Rectal smooth muscle tissue (tissue), 1 donor: ENCODE results near the gene PIK3AP1.
"Not testable (repeated sequence)": the region's sequence is repeated elsewhere in the genome, so short reads cannot be mapped to it uniquely, and the experiment has no call there.

Experiments used
- H3K27ac ChIP-seq: one replicate; pipeline ENCODE4 v1.7.0; 2013; ENCODE audit warnings: low read depth, low read length, inconsistent platforms
- H3K27me3 ChIP-seq: one replicate; pipeline ENCODE4 v1.7.0; 2013; ENCODE audit warnings: low read length; ENCODE audit not compliant: control insufficient read depth, insufficient read depth
- H3K36me3 ChIP-seq: one replicate; pipeline ENCODE4 v1.7.0; 2013; ENCODE audit warnings: low read length; ENCODE audit not compliant: control insufficient read depth, insufficient read depth
- H3K4me1 ChIP-seq: one replicate; pipeline ENCODE4 v1.7.0; 2013; ENCODE audit warnings: low read length; ENCODE audit not compliant: control insufficient read depth, insufficient read depth
- H3K4me3 ChIP-seq: one replicate; pipeline ENCODE4 v1.7.0; 2013; ENCODE audit warnings: low read length
- H3K9ac ChIP-seq: one replicate; pipeline ENCODE4 v1.7.0; 2013; ENCODE audit warnings: low read length

PIK3AP1 gene

DNA sequence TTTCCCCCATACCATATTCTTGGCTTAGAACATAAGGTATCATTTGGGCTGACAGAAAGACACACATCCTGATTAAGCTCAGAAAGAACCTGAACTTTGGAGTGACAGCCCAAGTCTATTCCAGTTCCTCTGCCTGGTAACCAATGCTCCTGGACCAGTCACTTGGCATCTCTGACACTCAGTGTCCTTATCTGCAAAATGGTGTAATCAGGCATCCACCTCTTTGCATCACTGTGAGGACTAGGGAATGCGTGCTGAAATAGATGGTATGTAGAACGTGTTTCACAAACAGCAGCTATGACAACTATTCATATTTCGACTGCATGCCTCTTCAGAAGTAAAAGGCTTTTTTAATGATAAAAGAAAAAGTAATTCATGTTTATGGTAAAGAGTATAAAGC, 26.2 kb upstream of the PIK3AP1 start:
- Histone ChIP-seq H3K27ac (no peak overlapping the region), H3K36me3 (no peaks in the 10 kb centered on the region), H3K27me3 (no peaks in the 10 kb centered on the region), H3K4me1 (no peaks in the 10 kb centered on the region), H3K9ac (no peak overlapping the region), H3K4me3 (no peak overlapping the region)

DNA sequence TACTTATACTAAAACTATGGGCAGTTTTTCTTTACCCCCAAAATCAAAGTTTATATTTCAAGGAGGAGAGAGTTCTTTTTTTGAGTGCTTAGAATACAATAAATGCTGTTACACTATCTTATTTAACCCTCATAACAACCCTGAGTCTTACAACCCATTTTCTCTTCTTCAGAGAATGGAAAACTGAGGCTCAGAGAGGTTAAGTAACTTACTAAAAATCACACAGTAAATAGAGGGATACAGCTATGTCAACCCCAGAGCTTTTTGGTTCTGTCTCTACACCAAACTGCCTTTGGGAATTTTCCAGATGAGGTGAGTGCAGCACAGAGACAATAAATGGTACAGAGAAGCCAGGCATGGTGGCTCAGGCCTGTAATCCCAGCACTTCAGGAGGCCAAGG, 25.6 kb upstream of the PIK3AP1 start:
- H3K9ac ChIP-seq: no peak overlapping the region
- H3K36me3 ChIP-seq: no peaks in the 10 kb centered on the region
- H3K27me3 ChIP-seq: no peaks in the 10 kb centered on the region
- H3K4me1 ChIP-seq: no peaks in the 10 kb centered on the region
- H3K4me3 ChIP-seq: no peak overlapping the region
- H3K27ac ChIP-seq: no peak overlapping the region

DNA sequence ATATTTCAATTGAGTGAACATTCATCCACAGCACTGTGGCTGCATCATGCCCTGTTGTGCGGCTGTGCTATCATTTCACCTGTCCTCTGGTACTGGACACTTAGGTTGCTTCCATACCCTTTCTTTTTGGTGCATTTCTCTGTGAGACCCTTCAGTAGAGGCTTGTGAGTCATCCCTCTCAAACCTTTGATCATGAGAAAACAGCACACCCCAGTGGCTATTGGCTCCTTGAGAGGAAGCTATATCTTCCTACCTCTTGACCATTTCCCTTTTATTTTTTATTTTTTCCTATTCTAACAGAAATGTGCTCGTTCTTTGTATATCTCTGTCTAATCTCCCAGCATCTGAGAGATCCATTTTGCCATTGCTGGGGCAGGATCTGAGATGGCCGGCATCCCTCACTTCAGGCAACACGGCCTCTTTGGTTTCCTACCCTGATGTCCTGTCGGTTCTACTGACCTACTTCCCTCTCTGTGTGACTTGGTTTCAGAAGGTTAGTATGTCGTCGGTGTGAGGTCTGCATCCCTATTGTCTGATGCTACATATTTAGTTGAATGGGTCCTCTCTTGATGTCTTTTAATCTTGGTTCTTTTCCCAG, 23.8 kb upstream of the PIK3AP1 start:
- Histone ChIP-seq H3K9ac (no peak overlapping the region), H3K36me3 (no peaks in the 10 kb centered on the region), H3K4me1 (no peaks in the 10 kb centered on the region), H3K4me3 (no peak overlapping the region), H3K27me3 (no peaks in the 10 kb centered on the region), H3K27ac (no peak overlapping the region)

DNA sequence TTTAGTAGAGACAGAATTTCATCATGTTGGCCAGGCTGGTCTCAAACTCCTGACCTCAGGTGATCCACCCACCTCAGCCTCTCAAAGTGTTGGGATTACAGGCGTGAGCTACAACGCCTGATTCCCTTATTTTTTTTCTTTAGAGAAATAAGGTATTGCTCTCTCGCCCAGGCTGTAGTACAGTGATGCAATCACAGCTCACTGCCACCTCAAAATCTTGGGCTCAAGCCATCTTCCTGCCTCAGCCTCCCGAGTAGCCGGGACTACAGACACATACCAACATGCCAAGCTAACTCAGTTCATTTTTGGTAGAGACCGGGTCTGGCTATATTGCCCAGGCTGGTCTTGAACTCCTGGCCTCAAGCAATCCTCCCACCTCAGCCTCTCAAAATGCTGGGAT, 21.2 kb upstream of the PIK3AP1 start:
- H3K27ac ChIP-seq: not testable (repeated sequence)

DNA sequence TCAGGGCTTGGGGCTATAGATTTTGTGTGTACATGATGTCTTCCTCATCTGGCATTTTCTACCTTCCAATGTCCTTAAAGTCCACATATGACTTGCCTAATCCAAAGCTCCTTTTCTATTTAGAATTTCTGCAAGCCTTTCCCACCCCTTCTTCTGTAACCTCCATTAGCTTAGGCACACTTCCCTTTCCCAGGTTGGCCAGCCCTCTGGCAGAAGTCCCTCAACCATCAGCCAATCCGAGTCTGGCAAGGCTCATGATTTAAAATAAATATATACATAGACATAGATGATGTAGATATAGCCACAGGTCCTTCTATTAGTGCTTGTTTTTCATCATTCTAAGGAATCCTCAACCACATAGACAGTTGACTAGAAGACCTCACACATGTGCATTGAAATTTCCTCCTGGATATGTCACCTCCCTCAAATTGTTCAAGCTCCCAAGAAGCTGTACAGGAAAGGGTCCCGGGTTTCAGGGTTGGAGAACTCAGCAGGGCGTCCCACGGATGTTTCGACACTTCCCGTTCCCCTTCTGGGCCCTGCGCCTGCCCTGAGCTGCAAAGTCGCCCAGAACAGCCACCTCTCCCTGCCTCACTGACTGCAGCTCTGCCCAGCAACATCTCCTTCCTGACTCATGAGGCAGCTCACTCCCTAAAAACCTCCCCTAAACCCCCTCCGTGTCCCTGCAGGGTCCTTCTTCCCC, 20.4 kb upstream of the PIK3AP1 start:
- no peaks in the 10 kb centered on the region for H3K4me1 ChIP-seq
- H3K4me3 ChIP-seq: no peak overlapping the region
- H3K27ac ChIP-seq: no peak overlapping the region
- no peaks in the 10 kb centered on the region for H3K27me3 ChIP-seq
- no peak overlapping the region for H3K9ac ChIP-seq
- no peaks in the 10 kb centered on the region for H3K36me3 ChIP-seq

More for the DNA sequence above, 21.2 kb upstream of the PIK3AP1 start:
- not testable (repeated sequence) for H3K36me3 ChIP-seq, H3K4me1 ChIP-seq, H3K9ac ChIP-seq, H3K27me3 ChIP-seq, H3K4me3 ChIP-seq

DNA sequence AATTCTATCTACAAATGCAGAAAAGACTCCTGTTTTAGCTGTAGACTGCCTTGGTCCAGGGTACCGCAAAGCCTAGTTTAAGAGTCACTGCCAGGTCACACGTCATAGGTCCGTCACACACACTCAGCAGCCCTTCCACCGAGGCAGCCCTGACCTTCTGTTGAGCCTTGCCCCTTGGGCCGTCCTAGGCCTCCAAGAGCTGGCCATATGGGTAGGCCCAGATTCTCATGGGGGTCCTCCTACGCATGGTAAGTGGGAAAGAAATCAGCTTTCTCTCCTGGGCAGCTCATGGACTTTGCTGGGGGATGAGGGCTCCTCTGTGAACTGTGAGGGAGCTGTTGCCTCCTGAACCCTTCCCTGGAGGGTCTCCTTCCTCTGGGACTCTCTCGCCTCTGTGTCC, 19.8 kb upstream of the PIK3AP1 start:
- Histone ChIP-seq H3K4me3 (no peak overlapping the region), H3K27ac (no peak overlapping the region), H3K36me3 (no peaks in the 10 kb centered on the region), H3K27me3 (no peaks in the 10 kb centered on the region), H3K9ac (no peak overlapping the region), H3K4me1 (no peaks in the 10 kb centered on the region)

DNA sequence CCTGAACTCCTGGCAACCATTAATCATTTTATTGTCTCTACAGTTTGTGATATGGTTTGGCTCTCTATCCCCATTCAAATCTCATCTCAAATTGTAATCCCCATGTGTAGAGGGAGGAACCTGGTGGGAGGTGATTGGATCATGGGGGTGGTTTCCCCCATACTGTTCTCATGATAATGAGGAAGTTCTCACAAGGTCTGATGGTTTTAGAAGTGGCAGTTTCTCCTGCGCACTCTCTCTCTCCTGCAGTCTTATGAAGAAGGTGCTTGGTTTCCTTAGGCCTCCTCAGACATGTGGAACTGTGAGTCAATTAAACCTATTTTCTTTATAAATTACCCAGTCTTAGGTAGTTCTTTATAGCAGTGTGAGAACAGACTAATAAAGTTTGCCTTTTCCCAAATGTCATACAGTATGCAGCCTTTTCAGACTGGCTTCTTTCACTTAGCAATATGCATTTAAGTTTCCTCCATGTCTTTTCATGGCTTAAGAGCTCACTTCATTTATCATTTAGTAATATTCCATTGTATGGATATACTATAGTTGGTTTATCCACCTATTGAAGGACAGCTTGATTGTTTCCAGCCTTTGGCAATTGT, 17.1 kb upstream of the PIK3AP1 start:
- not testable (repeated sequence) for H3K4me1 ChIP-seq, H3K27ac ChIP-seq, H3K4me3 ChIP-seq, H3K9ac ChIP-seq, H3K36me3 ChIP-seq, H3K27me3 ChIP-seq

DNA sequence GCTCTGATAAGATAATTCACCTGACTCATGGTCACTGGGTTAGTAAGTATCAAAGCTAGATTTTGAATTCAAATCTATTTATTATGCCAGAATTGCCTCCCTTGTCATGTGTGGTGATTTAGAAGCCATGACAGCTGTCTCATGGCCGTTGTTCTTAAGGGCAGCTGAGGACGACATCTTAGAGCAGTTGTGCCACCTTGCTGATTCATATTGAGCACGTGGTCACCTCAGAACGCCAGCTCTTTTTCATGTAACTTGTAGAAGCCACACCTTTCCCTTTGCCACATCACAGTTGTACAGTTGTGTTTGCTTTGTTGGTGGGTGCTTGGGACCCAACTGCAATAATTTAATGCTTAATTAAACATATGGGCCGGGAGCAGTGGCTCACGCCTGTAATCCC, 4.3 kb upstream of the PIK3AP1 start:
- Histone ChIP-seq H3K9ac (no peak overlapping the region), H3K4me1 (peaks cover 3% of the 10 kb centered on the region), H3K36me3 (no peaks in the 10 kb centered on the region), H3K27ac (no peak overlapping the region), H3K27me3 (peaks cover 2% of the 10 kb centered on the region), H3K4me3 (no peak overlapping the region)

DNA sequence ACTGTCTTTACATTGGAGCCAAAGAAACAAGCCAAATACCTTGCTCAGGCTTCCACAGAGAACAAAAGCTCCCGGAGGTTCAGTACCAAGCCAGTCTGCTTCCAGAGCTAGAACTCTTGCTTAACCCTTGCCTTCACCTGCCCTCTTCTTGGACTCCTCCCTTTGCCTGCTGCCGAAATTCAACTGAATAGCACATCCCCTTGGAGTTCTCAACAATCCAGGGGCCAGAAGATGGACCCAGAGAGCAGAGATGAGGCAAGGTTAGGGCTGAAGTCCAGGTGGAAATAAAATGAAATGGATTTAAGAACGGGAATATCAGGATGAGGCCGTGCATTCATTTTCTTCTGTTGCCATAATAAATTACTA, 876 bp upstream of the PIK3AP1 start:
- no peaks in the 10 kb centered on the region for H3K36me3 ChIP-seq
- peak overlapping the region; percentile 65 for H3K4me3 ChIP-seq
- H3K27me3 ChIP-seq: peaks cover 2% of the 10 kb centered on the region
- H3K4me1 ChIP-seq: peaks cover 3% of the 10 kb centered on the region
- H3K27ac ChIP-seq: no peak overlapping the region
- no peak overlapping the region for H3K9ac ChIP-seq

DNA sequence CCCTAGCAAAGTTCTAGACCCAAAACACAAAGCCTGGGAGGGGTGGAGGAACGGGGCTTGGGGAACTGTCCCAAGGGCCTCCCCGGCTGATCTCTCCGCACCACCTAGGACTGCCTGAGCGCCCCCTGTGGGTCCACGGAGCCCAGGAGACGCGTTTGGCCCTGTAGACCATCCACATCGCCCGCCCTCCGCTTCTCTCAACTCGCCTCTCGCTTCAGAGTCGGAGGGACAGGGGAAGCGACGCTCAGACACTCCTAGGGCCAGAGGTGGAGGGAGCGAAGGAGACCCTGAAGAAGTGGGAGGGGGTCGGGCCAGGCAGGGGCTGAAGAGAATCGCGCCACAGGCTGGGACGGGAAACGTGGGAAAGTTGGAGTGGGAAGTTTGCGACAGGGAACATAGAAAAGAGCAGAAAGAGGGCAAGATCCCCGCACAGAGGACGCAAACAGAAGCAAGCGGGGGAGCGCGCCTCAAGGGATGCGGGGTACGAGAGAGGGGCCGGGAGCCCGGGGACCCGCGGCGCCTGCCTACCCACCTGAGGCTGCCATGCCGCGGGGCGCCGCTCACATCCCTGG, 378 bp downstream of the PIK3AP1 start:
- no peak overlapping the region for H3K27ac ChIP-seq
- peaks cover 2% of the 10 kb centered on the region for H3K27me3 ChIP-seq
- no peaks in the 10 kb centered on the region for H3K36me3 ChIP-seq
- peaks cover 3% of the 10 kb centered on the region for H3K4me1 ChIP-seq
- peak overlapping the region; percentile 65 for H3K4me3 ChIP-seq
- peak overlapping the region; percentile 8 for H3K9ac ChIP-seq

DNA sequence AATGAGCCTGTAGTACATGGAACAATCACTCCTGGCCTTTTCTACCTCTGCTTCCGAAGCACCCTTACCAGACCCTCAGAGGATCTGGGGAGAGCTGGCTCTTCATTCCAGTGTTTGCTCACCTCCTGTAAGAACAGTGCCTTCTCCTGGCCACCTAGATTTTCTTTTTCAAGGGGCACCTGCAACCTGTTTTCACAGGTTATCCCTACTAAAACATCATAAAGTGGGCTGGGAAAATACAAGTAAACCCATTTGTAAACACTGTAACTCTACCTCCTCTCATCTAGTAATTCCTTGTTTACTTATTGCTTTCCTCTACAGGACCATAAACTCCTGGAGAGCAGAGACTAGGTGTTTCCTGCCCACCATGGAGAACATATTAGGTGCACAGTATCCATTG, 1.1 kb downstream of the PIK3AP1 start:
- Histone ChIP-seq H3K9ac (no peak overlapping the region), H3K27ac (no peak overlapping the region), H3K4me1 (peaks cover 3% of the 10 kb centered on the region), H3K27me3 (peaks cover 2% of the 10 kb centered on the region), H3K4me3 (peak overlapping the region; percentile 65), H3K36me3 (no peaks in the 10 kb centered on the region)

DNA sequence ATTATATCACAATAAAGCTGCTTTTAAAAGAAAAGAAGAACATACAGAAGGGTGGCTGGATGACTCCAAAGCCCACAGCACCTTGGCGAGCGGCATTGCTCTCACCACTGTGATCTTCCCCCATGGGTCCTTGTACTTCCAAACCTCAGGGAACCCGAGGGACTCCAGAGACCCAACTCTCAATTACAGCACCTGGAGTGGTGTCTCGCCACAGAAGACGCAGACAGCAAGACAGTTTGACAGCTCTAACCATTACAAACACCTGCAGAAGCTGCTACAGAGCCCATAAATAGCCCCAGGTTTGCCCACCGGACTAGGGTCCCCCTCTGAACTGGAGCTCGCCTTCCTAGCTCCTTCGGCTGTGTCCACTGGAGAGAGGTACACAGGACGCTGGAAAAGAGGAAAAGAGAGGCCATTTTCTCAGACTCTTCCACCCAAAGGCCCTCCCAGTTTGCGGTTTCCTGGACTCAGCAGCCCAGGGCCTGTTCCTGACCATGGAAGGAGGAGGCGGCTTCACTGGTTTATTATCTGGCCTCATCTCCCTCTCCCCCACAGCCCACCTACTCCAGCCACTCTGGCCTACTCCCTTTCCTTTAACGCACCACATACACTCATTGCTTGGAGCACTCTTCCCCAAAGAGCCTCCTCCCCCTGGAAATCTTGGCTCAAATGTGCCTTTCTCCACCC, 1.9 kb downstream of the PIK3AP1 start:
- Histone ChIP-seq H3K36me3 (no peaks in the 10 kb centered on the region), H3K4me1 (peaks cover 3% of the 10 kb centered on the region), H3K27me3 (peaks cover 2% of the 10 kb centered on the region), H3K4me3 (no peak overlapping the region), H3K9ac (no peak overlapping the region), H3K27ac (no peak overlapping the region)
